Activated T-helper 2 cell treated with anti-CD3 and anti-CD28 coated beads, Interferon-gamma antibody, Interleukin-2, Interleukin-4, amounts not matched to agents 10 μg/mL and 5 μg/mL and 100 μg/mL, durations not matched to agents 14 hours and 24 hours and 36 hours (primary cell): ENCODE results near the gene MED10. TPM values are rescaled to one million over a fixed set of nuclear protein-coding genes. Genes with fewer than 3 reads are reported as not detected.

Experiments used
- DNase-seq: peaks from one replicate; pipeline ENCODE4 v3.0.0; 2021; ENCODE audit warnings: low spot score
- H3K27ac Mint-ChIP-seq: one replicate; pipeline ENCODE4 v1.8.0; 2021; ENCODE audit warnings: mixed read lengths
- H3K27me3 Mint-ChIP-seq: one replicate; pipeline ENCODE4 v1.8.0; 2021; ENCODE audit warnings: low read depth, mixed read lengths
- H3K36me3 Mint-ChIP-seq: one replicate; pipeline ENCODE4 v1.8.0; 2021; ENCODE audit warnings: low read depth, mixed read lengths
- H3K4me1 Mint-ChIP-seq: one replicate; pipeline ENCODE4 v1.8.0; 2021; ENCODE audit warnings: low read depth, mixed read lengths
- H3K4me3 Mint-ChIP-seq: one replicate; pipeline ENCODE4 v1.8.0; 2021; ENCODE audit warnings: low read depth, mild to moderate bottlenecking, moderate library complexity, mixed read lengths
- H3K9me3 Mint-ChIP-seq: one replicate; pipeline ENCODE4 v1.8.0; 2021; ENCODE audit warnings: mixed read lengths
- intact Hi-C: fragments of 100-400 bp; cut with micrococcal nuclease; formaldehyde crosslinking; loops from one replicate; pipeline ENCODE4 v1.15.1; 2023
- total RNA-seq: library from RNA; stranded (reverse); gene quantifications from 2 replicates; pipeline ENCODE4 v1.2.3, GENCODE V29; 2022

Gene MED10
- total RNA-seq, 1 donor from 2014 or later: 53.3 TPM

GRCh38 chr5:6408627-6409446 lies 30.5 kb upstream of the MED10 start:
- Mint-ChIP-seq H3K4me3 (no peak overlapping the region), H3K4me1 (peaks cover 6% of the 10 kb centered on the region), H3K27ac (peak overlapping the region; percentile 13), H3K27me3 (peaks cover 3% of the 10 kb centered on the region), H3K9me3 (no peaks in the 10 kb centered on the region), H3K36me3 (no peaks in the 10 kb centered on the region)
- intact Hi-C loops: no loop called here
- no peak for DNase-seq

GRCh38 chr5:6408260-6408596 lies 29.9 kb upstream of the MED10 start:
- DNase-seq: no peak
- H3K27me3 Mint-ChIP-seq: peaks cover 3% of the 10 kb centered on the region
- no peak overlapping the region for H3K4me3 Mint-ChIP-seq
- H3K4me1 Mint-ChIP-seq: peaks cover 7% of the 10 kb centered on the region
- H3K36me3 Mint-ChIP-seq: no peaks in the 10 kb centered on the region
- intact Hi-C loops: no loop called here
- H3K27ac Mint-ChIP-seq: no peak overlapping the region
- H3K9me3 Mint-ChIP-seq: no peaks in the 10 kb centered on the region

- no peaks in the 10 kb centered on the region for H3K36me3 Mint-ChIP-seq
- no peaks in the 10 kb centered on the region for H3K9me3 Mint-ChIP-seq
- intact Hi-C loops: no loop called here
- no peak for DNase-seq
- H3K4me3 Mint-ChIP-seq: no peak overlapping the region
- no peak overlapping the region for H3K27ac Mint-ChIP-seq
- peaks cover 5% of the 10 kb centered on the region for H3K27me3 Mint-ChIP-seq
- H3K4me1 Mint-ChIP-seq: peaks cover 11% of the 10 kb centered on the region
Observed at GRCh38 chr5:6407558-6408259, 29.4 kb upstream of the MED10 start.

GRCh38 chr5:6405591-6405990 lies 27.2 kb upstream of the MED10 start:
- intact Hi-C loops: no loop called here
- H3K27ac Mint-ChIP-seq: no peak overlapping the region
- DNase-seq: no peak
- H3K4me3 Mint-ChIP-seq: no peak overlapping the region
- no peaks in the 10 kb centered on the region for H3K36me3 Mint-ChIP-seq
- H3K4me1 Mint-ChIP-seq: peaks cover 11% of the 10 kb centered on the region
- peaks cover 10% of the 10 kb centered on the region for H3K27me3 Mint-ChIP-seq
- H3K9me3 Mint-ChIP-seq: no peaks in the 10 kb centered on the region

- DNase-seq: no peak
- Mint-ChIP-seq H3K9me3 (no peaks in the 10 kb centered on the region), H3K36me3 (no peaks in the 10 kb centered on the region), H3K27me3 (peaks cover 12% of the 10 kb centered on the region), H3K27ac (no peak overlapping the region), H3K4me1 (peaks cover 11% of the 10 kb centered on the region), H3K4me3 (no peak overlapping the region)
- intact Hi-C loops: no loop called here
Observed at GRCh38 chr5:6404129-6404528, 25.8 kb upstream of the MED10 start.

- Mint-ChIP-seq H3K27ac (no peak overlapping the region), H3K4me1 (peaks cover 6% of the 10 kb centered on the region)
- intact Hi-C loops: no loop called here
Observed at GRCh38 chr5:6403416-6403815, 25.1 kb upstream of the MED10 start.

GRCh38 chr5:6402939-6403338 lies 24.6 kb upstream of the MED10 start:
- DNase-seq: no peak
- peaks cover 5% of the 10 kb centered on the region for H3K4me1 Mint-ChIP-seq
- no peak overlapping the region for H3K4me3 Mint-ChIP-seq
- H3K36me3 Mint-ChIP-seq: no peaks in the 10 kb centered on the region
- no peak overlapping the region for H3K27ac Mint-ChIP-seq
- H3K9me3 Mint-ChIP-seq: no peaks in the 10 kb centered on the region
- intact Hi-C loops: no loop called here
- peaks cover 12% of the 10 kb centered on the region for H3K27me3 Mint-ChIP-seq

More at GRCh38 chr5:6403416-6403815, 25.1 kb upstream of the MED10 start:
- no peak overlapping the region for H3K4me3 Mint-ChIP-seq
- no peaks in the 10 kb centered on the region for H3K36me3 Mint-ChIP-seq
- no peak for DNase-seq
- H3K9me3 Mint-ChIP-seq: no peaks in the 10 kb centered on the region
- peaks cover 12% of the 10 kb centered on the region for H3K27me3 Mint-ChIP-seq

- intact Hi-C loops: no loop called here
- H3K4me3 Mint-ChIP-seq: no peak overlapping the region
- peaks cover 12% of the 10 kb centered on the region for H3K27me3 Mint-ChIP-seq
- H3K36me3 Mint-ChIP-seq: no peaks in the 10 kb centered on the region
- peaks cover 5% of the 10 kb centered on the region for H3K4me1 Mint-ChIP-seq
- no peaks in the 10 kb centered on the region for H3K9me3 Mint-ChIP-seq
- H3K27ac Mint-ChIP-seq: no peak overlapping the region
- DNase-seq: no peak
Observed at GRCh38 chr5:6401410-6401809, 23.1 kb upstream of the MED10 start.

GRCh38 chr5:6399980-6400910 lies 21.9 kb upstream of the MED10 start:
- Mint-ChIP-seq H3K9me3 (no peaks in the 10 kb centered on the region), H3K36me3 (no peaks in the 10 kb centered on the region), H3K4me3 (no peak overlapping the region), H3K27ac (no peak overlapping the region), H3K4me1 (peaks cover 5% of the 10 kb centered on the region), H3K27me3 (peaks cover 12% of the 10 kb centered on the region)
- DNase-seq: no peak
- intact Hi-C loops: no loop called here

GRCh38 chr5:6398570-6399230 lies 20.4 kb upstream of the MED10 start:
- peaks cover 6% of the 10 kb centered on the region for H3K4me1 Mint-ChIP-seq
- no peak for DNase-seq
- peaks cover 8% of the 10 kb centered on the region for H3K27me3 Mint-ChIP-seq
- no peak overlapping the region for H3K4me3 Mint-ChIP-seq
- H3K9me3 Mint-ChIP-seq: no peaks in the 10 kb centered on the region
- intact Hi-C loops: no loop called here
- no peak overlapping the region for H3K27ac Mint-ChIP-seq
- no peaks in the 10 kb centered on the region for H3K36me3 Mint-ChIP-seq

GRCh38 chr5:6397536-6398269 lies 19.4 kb upstream of the MED10 start:
- Mint-ChIP-seq H3K4me1 (peaks cover 5% of the 10 kb centered on the region), H3K36me3 (no peaks in the 10 kb centered on the region), H3K27ac (no peak overlapping the region), H3K27me3 (peaks cover 14% of the 10 kb centered on the region), H3K4me3 (no peak overlapping the region), H3K9me3 (no peaks in the 10 kb centered on the region)
- no peak for DNase-seq
- intact Hi-C loops: no loop called here
